ENCODE data around the gene CDC73.

GRCh38 chr1:193264313-193265065, 142.7 kb downstream of the CDC73 start:
- TF ChIP-seq ATAD3A (CRISPR knock-in tag; IDR thresholded peaks at IDR 0.05): no peak
- TF ChIP-seq DMTF1 (CRISPR knock-in tag; IDR thresholded peaks at IDR 0.05): no peak
- TF ChIP-seq POLR2AphosphoS5 (IDR thresholded peaks at IDR 0.05; ENCODE audit: low read depth, low read length): no peak
- TF ChIP-seq PBX3 (CRISPR knock-in tag; IDR thresholded peaks at IDR 0.05; ENCODE audit: borderline replicate concordance): no peak
- TF ChIP-seq CTCF (CRISPR knock-in tag; IDR thresholded peaks at IDR 0.05): no peak
- TF ChIP-seq STAG1 (CRISPR knock-in tag; IDR thresholded peaks at IDR 0.05): no peak
- 0 out of 4 replicates have a peak, but pooled peaks of 1 of the 2 experiments have one; percentile 8 for TF ChIP-seq MAFK (conservative IDR thresholded peaks at IDR 0.05 in 1 of 2, IDR thresholded peaks at IDR 0.05 in 1 of 2; ENCODE audit: low read length in 2 of 2)
- no peak for TF ChIP-seq GZF1 (CRISPR knock-in tag; IDR thresholded peaks at IDR 0.05)
- no peak for TF ChIP-seq ZNF121 (CRISPR knock-in tag; IDR thresholded peaks at IDR 0.05)
- no peak for TF ChIP-seq ZNF704 (CRISPR knock-in tag; IDR thresholded peaks at IDR 0.05; ENCODE audit: borderline replicate concordance)
- no peak for TF ChIP-seq RCOR2 (CRISPR knock-in tag; IDR thresholded peaks at IDR 0.05)
- TF ChIP-seq ELF3 (CRISPR knock-in tag; IDR thresholded peaks at IDR 0.05): no peak

Data from HepG2 (cell line).